ENCODE measurements around the gene SUZ12.

GRCh38 chr17:31997005-31997404, 60.2 kb downstream of the SUZ12 start:
- TF ChIP-seq CTCF (IDR thresholded peaks at IDR 0.05; ENCODE audit: insufficient read depth, low read length, poor library complexity, severe bottlenecking) (no peak), EZH2phosphoT487 (conservative IDR thresholded peaks at IDR 0.05; ENCODE audit: low read length) (no peak)

All from SU-DHL-6 (cell line).